ENCODE data around the gene SRP68. TPM values are rescaled to one million over a fixed set of nuclear protein-coding genes. Genes with fewer than 3 reads are reported as not detected.

SRP68 gene
- total and polyA plus RNA-seq, 2 of the 4 experiments (the other 2 are of a cell fraction): 47.1 to 82.6 TPM

DNA sequence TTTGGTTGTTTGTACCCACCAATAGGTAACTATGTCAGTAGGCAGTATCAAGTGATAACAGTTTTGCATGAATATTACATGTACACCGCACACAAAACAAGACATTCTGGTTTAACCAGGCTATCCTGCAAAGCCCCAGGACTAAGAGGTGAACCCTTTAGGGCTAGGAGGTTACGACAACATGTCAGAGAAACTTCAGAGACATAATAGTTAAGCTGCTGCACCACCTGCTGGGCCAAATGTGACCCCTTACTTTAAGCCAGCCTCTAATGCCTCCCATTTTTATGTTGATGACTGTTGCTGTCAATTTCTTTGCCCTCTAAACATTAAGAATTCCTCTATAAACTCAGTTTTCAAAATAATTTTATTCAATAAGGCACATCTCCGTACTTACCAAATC, 15.4 kb downstream of the SRP68 start:
- no peak overlapping the region for H3K4me2 ChIP-seq (ENCODE audit: low read depth, low read length)
- no peak overlapping the region for H3K4ac ChIP-seq (ENCODE audit: low read depth, low read length)
- H2BK15ac ChIP-seq (ENCODE audit: low read depth, low read length): no peak overlapping the region
- no peak overlapping the region for H3K27ac ChIP-seq (ENCODE audit: insufficient read depth, low read length)
- peaks cover 6 to 34% of the 10 kb centered on the region in 2 experiments for H3K79me1 ChIP-seq (ENCODE audit: low read depth in 1 of 2, low read length in 2 of 2)
- TF ChIP-seq MAZ (IDR thresholded peaks at IDR 0.05; ENCODE audit: borderline replicate concordance, low read depth, low read length) (no peak), SMC3 (IDR thresholded peaks at IDR 0.05; ENCODE audit: low read depth, low read length) (no peak), RAD21 (IDR thresholded peaks at IDR 0.05; ENCODE audit: low read length) (no peak)
- no TSS peak for BruUV-seq (replicated peaks)
- no peak overlapping the region for H2AK5ac ChIP-seq (ENCODE audit: low read depth, low read length)
- H2AK9ac ChIP-seq (replicated peaks; ENCODE audit: low read depth, low read length, poor library complexity): no peak overlapping the region
- H3K23ac ChIP-seq (ENCODE audit: low read depth, low read length): no peak overlapping the region
- H4K91ac ChIP-seq (ENCODE audit: insufficient read depth, low read depth, low read length): no peak overlapping the region
- H2AFZ ChIP-seq (replicated peaks; ENCODE audit: low read length, poor library complexity): no peak overlapping the region
- H3K56ac ChIP-seq (ENCODE audit: extremely low read depth, insufficient read depth, low read length): no peak overlapping the region
- no peak overlapping the region for H4K5ac ChIP-seq (ENCODE audit: low read depth, low read length)
- peaks cover 25% of the 10 kb centered on the region for H4K20me1 ChIP-seq (ENCODE audit: insufficient read depth, low read length)
- H3K27me3 ChIP-seq (ENCODE audit: control insufficient read depth, insufficient read depth, low read length): no peaks in the 10 kb centered on the region
- no peak overlapping the region for H2BK120ac ChIP-seq (ENCODE audit: low read depth, low read length)
- H2BK20ac ChIP-seq (ENCODE audit: low read depth, low read length): no peak overlapping the region
- POLR2A ChIA-PET (ENCODE audit: unreplicated experiment): no interaction called here
- H3K14ac ChIP-seq (replicated peaks; ENCODE audit: low read depth, low read length): no peak overlapping the region
- DNase-seq (no peak), ATAC-seq (ENCODE audit: low read depth) (no peak)
- 86% methylated on average over 1 of the region's 3 CpGs; no CpG with 5 or more reads in 1 of the 2 experiments for WGBS, 2 experiments (ENCODE audit: extremely low coverage in 2 of 2, insufficient read length in 1 of 2)
- CTCF ChIA-PET: no interaction called here
- H3K4me1 ChIP-seq (ENCODE audit: control insufficient read depth, insufficient read depth, low read length): no peaks in the 10 kb centered on the region; the same call in 1 of the 2 replicates
- no peak overlapping the region for H3K18ac ChIP-seq (ENCODE audit: low read depth, low read length)
- no peaks in the 10 kb centered on the region for H3K9me3 ChIP-seq (ENCODE audit: control insufficient read depth, insufficient read depth, low read length)
- no peak overlapping the region for H3K4me3 ChIP-seq (ENCODE audit: insufficient read depth, low read depth, low read length)
- H3K9me1 ChIP-seq (ENCODE audit: insufficient read depth, low read length): peaks cover 10% of the 10 kb centered on the region
- intact Hi-C loops (cut with micrococcal nuclease): no loop called here
- H4K8ac ChIP-seq (ENCODE audit: low read depth in 2 of 2, low read length in 2 of 2): no peak overlapping the region
- no peak overlapping the region for H3K9ac ChIP-seq (ENCODE audit: low read depth, low read length)
- dilution Hi-C loops (cut with HindIII; ENCODE audit: low sequenced_read_pairs, unreplicated experiment): no loop called here
- H2BK5ac ChIP-seq (ENCODE audit: low read depth, low read length, poor library complexity, severe bottlenecking): no peak overlapping the region
- H3K36me3 ChIP-seq (ENCODE audit: control insufficient read depth, insufficient read depth, low read length): peaks cover 72% of the 10 kb centered on the region
- in situ Hi-C loops (cut with MboI; ENCODE audit: low sequenced_read_pairs): no loop called here

Measured in IMR-90 (cell line).